WERI-Rb-1 (cell line): Measurements from ENCODE around the gene ARHGEF6.

ENCODE experiments used
- DNase-seq: peaks from one replicate; pipeline ENCODE4 v3.0.0-alpha.2; 2020
- H3K27ac ChIP-seq: fragments of 250-450 bp; sonication (Bioruptor Pico); 2 replicates; pipeline ENCODE4 v1.5.1; 2020; ENCODE audit warnings: mild to moderate bottlenecking, moderate library complexity
- H3K27me3 ChIP-seq: fragments of 250-450 bp; sonication (Bioruptor Pico); 2 replicates; pipeline ENCODE4 v1.5.1; 2021; ENCODE audit warnings: mild to moderate bottlenecking, low read depth, moderate library complexity; ENCODE audit not compliant: insufficient read depth, severe bottlenecking
- H3K36me3 ChIP-seq: fragments of 250-450 bp; sonication (Bioruptor Pico); 2 replicates; pipeline ENCODE4 v1.5.1; 2020; ENCODE audit warnings: mild to moderate bottlenecking, moderate library complexity
- H3K4me3 ChIP-seq: 2 replicates; pipeline ENCODE4 v1.5.1; 2011; ENCODE audit warnings: low read depth, mild to moderate bottlenecking, control low read depth, low read length
- H3K9me3 ChIP-seq: fragments of 250-450 bp; sonication (Bioruptor Pico); 2 replicates; pipeline ENCODE4 v1.5.1; 2021; ENCODE audit warnings: mild to moderate bottlenecking, moderate library complexity; ENCODE audit not compliant: severe bottlenecking
- TF ChIP-seq, protein P1 (sequence below): IDR thresholded peaks from 2 replicates; pipeline ENCODE4 v1.5.1; 2011; ENCODE audit warnings: low read depth, mild to moderate bottlenecking, control low read depth, inconsistent platforms, low read length

ARHGEF6 gene

DNA sequence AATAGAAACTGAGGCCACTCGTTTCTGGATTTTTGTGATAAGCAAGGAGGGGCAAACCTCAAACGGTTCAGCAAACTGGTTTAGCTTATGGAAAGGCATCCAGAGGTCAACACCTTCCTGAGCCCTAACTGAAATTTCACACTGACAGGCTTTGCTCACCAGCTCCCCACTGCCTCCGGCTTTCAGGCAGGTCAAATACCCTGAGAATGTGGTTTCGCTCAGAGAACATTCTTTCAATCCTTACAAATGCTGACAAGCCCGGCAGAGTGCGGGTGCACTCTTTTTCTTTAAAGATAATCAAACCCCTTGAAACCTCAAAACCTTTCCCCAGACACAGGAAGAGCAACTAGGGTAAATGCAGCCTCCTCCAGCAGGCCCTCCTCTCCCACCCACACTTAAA lies 91.3 kb downstream of the ARHGEF6 start:
- DNase-seq = no peak

DNA sequence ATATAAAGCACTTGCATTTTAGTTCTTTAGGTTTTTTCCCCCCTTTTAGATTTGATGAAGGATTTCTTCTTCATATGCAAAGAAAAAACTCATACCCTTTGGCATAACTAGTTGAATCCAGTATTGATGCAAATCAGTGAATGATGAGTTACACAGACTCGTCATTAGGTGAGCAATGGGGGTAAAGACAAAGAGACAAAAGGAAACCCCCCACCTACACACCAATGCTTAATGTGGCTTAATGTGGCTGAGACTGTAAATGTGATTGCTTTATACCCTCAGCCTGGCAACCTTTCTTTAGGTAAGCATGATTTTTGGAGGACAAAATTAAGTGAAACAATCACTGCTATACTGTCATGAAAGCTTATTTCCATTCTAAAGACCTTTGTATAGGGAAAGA lies 93.3 kb downstream of the ARHGEF6 start:
- TF ChIP-seq, protein P1, sequence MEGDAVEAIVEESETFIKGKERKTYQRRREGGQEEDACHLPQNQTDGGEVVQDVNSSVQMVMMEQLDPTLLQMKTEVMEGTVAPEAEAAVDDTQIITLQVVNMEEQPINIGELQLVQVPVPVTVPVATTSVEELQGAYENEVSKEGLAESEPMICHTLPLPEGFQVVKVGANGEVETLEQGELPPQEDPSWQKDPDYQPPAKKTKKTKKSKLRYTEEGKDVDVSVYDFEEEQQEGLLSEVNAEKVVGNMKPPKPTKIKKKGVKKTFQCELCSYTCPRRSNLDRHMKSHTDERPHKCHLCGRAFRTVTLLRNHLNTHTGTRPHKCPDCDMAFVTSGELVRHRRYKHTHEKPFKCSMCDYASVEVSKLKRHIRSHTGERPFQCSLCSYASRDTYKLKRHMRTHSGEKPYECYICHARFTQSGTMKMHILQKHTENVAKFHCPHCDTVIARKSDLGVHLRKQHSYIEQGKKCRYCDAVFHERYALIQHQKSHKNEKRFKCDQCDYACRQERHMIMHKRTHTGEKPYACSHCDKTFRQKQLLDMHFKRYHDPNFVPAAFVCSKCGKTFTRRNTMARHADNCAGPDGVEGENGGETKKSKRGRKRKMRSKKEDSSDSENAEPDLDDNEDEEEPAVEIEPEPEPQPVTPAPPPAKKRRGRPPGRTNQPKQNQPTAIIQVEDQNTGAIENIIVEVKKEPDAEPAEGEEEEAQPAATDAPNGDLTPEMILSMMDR = no peak
- Histone ChIP-seq H3K36me3 (no peaks in the 10 kb centered on the region), H3K9me3 (no peaks in the 10 kb centered on the region), H3K4me3 (no peak overlapping the region), H3K27me3 (peaks cover 5% of the 10 kb centered on the region), H3K27ac (no peak overlapping the region)
- no peak for DNase-seq

More for the DNA sequence above, 91.3 kb downstream of the ARHGEF6 start:
- no peak overlapping the region for H3K4me3 ChIP-seq
- no peaks in the 10 kb centered on the region for H3K36me3 ChIP-seq
- TF ChIP-seq, protein P1 = no peak
- no peaks in the 10 kb centered on the region for H3K9me3 ChIP-seq
- peaks cover 4% of the 10 kb centered on the region for H3K27me3 ChIP-seq
- H3K27ac ChIP-seq = no peak overlapping the region

DNA sequence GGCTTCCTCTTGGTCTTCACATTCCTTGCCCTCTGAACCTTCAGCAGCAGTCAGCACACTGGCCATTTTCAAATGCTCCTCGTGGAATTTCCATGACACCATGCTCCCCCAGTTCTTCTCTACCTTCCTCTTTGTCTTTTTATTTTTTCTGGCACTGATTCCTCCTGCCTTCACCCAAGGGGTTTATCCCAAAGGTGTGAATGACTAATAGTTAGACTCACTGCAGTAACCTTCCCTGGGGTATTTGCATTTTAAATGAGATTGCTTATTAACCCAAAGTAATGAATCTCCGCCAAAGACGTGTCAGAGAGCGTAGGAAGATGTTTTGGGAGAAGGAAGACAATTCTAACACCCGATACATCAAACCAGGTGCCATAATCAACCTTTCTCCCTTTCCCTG lies 96.6 kb downstream of the ARHGEF6 start:
- no peaks in the 10 kb centered on the region for H3K9me3 ChIP-seq
- TF ChIP-seq, protein P1 = no peak
- no peaks in the 10 kb centered on the region for H3K36me3 ChIP-seq
- H3K27me3 ChIP-seq = peaks cover 6% of the 10 kb centered on the region
- H3K4me3 ChIP-seq = no peak overlapping the region
- H3K27ac ChIP-seq = no peak overlapping the region
- DNase-seq = no peak

DNA sequence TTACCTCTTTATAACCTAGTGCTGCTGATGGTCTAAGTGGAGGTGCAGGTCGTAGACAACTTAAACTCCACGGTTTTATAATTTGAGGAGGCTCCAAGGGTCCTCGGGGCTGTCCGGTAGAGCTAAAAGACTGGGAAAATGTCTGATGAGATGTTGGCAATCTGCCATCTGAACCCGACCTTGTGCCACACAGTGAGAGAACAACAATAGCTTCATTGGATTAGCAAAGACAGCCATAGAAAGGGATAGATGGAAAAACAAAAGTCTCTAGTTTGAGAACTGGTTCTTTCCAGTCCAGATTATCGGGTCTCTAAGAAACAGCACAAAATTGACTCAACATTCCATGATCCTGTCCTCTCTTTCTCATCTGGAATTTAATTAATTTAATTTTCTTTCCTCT lies 101.2 kb downstream of the ARHGEF6 start:
- H3K36me3 ChIP-seq = no peaks in the 10 kb centered on the region
- TF ChIP-seq, protein P1 = no peak
- DNase-seq = no peak
- H3K27me3 ChIP-seq = peaks cover 2% of the 10 kb centered on the region
- no peak overlapping the region for H3K4me3 ChIP-seq
- H3K9me3 ChIP-seq = no peaks in the 10 kb centered on the region
- H3K27ac ChIP-seq = no peak overlapping the region

DNA sequence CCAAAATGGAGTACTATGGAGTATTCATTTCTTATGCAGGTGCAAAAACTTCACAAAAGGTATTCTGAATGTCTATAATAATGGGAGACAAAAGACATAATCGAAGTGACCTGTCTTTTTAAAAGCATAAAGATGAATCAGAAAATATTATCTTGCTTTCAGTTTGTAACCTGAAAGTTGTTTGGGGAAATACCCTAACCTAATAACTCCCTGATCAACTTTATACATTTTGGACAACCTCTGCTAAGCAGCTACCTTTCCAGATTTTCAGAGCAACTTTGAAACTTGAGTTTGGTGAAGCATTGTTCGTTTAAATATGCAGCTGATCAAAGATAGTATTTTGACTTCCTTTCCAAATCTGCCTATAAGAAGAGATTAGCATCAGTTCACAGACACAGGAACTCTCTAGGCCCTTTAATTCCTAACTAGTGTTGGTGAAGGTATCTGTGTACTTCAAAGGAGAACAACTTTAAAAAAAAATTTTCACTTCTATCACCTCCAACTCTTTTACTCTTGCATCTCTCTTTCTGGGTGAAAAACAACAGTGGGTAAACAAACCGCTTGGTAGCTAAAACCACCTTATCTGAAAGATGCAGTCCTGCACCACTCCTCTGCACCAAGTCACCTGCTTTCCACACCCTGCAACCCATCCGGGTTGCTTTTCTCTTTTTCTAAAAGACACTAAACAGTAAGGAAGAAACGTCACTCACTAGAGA lies 106.3 kb downstream of the ARHGEF6 start:
- no peaks in the 10 kb centered on the region for H3K27me3 ChIP-seq
- H3K27ac ChIP-seq = no peak overlapping the region
- no peak for DNase-seq
- no peaks in the 10 kb centered on the region for H3K9me3 ChIP-seq
- H3K36me3 ChIP-seq = no peaks in the 10 kb centered on the region
- TF ChIP-seq, protein P1 = no peak
- no peak overlapping the region for H3K4me3 ChIP-seq

DNA sequence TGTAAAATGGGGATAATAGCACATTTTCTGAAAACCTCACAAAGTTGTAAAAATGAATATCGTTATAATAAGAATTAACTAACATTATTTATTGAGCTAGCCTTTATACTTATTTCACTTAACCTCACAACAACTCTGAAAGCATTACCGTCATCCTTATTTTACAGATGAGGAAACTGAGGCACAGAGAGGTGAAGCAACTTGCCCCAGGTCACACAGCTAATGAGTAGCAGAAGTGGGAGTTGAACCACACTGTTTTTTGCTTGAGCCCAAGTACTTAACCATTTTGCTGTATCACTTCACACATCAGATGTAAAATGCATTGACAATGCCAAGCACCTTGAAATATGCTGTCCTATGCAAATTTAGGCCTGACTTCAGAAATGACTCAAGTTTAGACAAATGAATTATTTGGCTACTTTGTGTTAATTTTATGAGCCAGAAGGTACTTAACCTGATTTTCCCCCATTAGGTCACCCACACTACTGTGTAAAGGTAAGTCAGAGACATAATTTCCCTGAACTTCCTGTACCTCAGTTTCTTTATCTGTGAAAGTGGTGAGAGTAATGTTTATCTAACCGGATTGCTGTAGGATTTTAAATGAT lies 109.6 kb downstream of the ARHGEF6 start:
- Histone ChIP-seq H3K4me3 (no peak overlapping the region), H3K27me3 (no peaks in the 10 kb centered on the region), H3K27ac (no peak overlapping the region), H3K36me3 (no peaks in the 10 kb centered on the region), H3K9me3 (no peaks in the 10 kb centered on the region)
- DNase-seq = no peak
- TF ChIP-seq, protein P1 = no peak
